ENCODE results near the gene RPSA.
"Not testable (repeated sequence)": the region's sequence is repeated elsewhere in the genome, so short reads cannot be mapped to it uniquely, and the experiment has no call there.

- TF ChIP-seq POLR2A (IDR thresholded peaks at IDR 0.05; ENCODE audit: low read length); GATA1 (IDR thresholded peaks at IDR 0.05; ENCODE audit: low read depth, low read length): not testable (repeated sequence)
Observed at GRCh38 chr3:39453872-39454271, 47.4 kb downstream of the RPSA start.

All from erythroblast (primary cell).